BE2C (cell line): Measurements from ENCODE around the gene SLCO1B1.
"Not testable (repeated sequence)": the region's sequence is repeated elsewhere in the genome, so short reads cannot be mapped to it uniquely, and the experiment has no call there.

Source experiments
- DNase-seq: peaks from one replicate; pipeline ENCODE4 v3.0.0-alpha.2; 2020
- H3K27me3 ChIP-seq: fragments of 250-450 bp; sonication (Bioruptor Pico); 2 replicates; pipeline ENCODE4 v1.5.1; 2020; ENCODE audit warnings: mild to moderate bottlenecking
- H3K36me3 ChIP-seq: fragments of 250-450 bp; sonication (Bioruptor Pico); 2 replicates; pipeline ENCODE4 v1.5.1; 2020; ENCODE audit warnings: mild to moderate bottlenecking
- H3K4me1 ChIP-seq: fragments of 250-450 bp; sonication (Bioruptor Pico); 2 replicates; pipeline ENCODE4 v1.5.1; 2020
- H3K4me3 ChIP-seq: 2 replicates; pipeline ENCODE4 v1.5.1; 2011; ENCODE audit warnings: low read depth, low read length
- H3K9me3 ChIP-seq: fragments of 250-450 bp; sonication (Bioruptor Pico); 2 replicates; pipeline ENCODE4 v1.5.1; 2020
- TF ChIP-seq, protein P1 (sequence below): IDR thresholded peaks from 2 replicates; pipeline ENCODE4 v1.5.1; 2012; ENCODE audit warnings: mild to moderate bottlenecking, low read depth, low read length

The SLCO1B1 gene

DNA sequence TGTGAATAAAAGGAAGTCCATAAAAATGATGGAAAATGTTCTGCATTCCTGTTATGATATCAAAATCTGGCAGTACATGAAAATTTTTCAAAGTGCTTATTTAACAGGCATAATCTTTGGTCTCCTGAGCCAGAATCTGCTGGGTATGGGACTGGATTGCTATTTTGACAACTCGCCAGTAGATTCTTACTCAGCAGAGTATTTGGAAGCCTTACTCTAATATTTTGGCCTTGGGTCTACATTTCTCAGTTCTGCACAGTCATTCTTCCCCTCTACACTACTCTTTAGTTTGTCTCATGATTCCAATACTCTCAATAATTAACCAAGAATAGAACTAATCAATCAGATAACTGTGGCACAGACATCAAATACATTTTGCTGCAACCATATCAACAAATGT is 1.1 kb upstream of the SLCO1B1 start:
- Histone ChIP-seq H3K9me3 (no peaks in the 10 kb centered on the region), H3K27me3 (no peaks in the 10 kb centered on the region), H3K4me3 (no peak overlapping the region), H3K4me1 (no peaks in the 10 kb centered on the region), H3K36me3 (no peaks in the 10 kb centered on the region)
- no peak for DNase-seq
- TF ChIP-seq, protein P1, sequence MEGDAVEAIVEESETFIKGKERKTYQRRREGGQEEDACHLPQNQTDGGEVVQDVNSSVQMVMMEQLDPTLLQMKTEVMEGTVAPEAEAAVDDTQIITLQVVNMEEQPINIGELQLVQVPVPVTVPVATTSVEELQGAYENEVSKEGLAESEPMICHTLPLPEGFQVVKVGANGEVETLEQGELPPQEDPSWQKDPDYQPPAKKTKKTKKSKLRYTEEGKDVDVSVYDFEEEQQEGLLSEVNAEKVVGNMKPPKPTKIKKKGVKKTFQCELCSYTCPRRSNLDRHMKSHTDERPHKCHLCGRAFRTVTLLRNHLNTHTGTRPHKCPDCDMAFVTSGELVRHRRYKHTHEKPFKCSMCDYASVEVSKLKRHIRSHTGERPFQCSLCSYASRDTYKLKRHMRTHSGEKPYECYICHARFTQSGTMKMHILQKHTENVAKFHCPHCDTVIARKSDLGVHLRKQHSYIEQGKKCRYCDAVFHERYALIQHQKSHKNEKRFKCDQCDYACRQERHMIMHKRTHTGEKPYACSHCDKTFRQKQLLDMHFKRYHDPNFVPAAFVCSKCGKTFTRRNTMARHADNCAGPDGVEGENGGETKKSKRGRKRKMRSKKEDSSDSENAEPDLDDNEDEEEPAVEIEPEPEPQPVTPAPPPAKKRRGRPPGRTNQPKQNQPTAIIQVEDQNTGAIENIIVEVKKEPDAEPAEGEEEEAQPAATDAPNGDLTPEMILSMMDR: no peak

DNA sequence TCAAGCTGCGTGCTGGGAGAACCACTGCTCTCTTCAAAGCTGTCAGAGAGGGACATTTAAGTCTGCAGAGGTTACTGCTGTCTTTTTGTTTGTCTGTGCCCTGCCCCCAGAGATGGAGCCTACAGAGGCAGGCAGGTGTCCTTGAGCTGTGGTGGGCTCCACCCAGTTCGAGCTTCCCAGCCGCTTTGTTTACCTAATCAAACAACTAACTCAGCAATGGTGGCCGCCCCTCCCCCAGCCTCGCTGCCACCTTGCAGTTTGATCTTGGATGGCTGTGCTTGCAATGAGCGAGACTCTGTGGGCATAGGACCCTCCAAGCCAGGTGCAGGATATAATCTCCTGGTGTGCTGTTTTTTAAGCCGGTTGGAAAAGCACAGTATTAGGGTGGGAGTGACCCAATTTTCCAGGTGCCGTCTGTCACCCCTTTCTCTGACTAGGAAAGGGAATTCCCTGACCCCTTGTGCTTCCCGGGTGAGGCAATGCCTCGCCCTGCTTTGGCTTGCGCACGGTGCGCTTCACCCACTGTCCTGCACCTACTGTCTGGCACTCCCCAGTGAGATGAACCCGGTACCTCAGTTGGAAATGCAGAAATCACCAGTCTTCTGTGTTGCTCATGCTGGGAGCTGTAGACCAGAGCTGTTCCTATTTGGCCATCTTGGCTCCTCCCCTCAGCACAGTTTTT is 6.5 kb downstream of the SLCO1B1 start:
- not testable (repeated sequence) for H3K27me3 ChIP-seq, H3K4me3 ChIP-seq, H3K36me3 ChIP-seq, DNase-seq, H3K9me3 ChIP-seq, H3K4me1 ChIP-seq

DNA sequence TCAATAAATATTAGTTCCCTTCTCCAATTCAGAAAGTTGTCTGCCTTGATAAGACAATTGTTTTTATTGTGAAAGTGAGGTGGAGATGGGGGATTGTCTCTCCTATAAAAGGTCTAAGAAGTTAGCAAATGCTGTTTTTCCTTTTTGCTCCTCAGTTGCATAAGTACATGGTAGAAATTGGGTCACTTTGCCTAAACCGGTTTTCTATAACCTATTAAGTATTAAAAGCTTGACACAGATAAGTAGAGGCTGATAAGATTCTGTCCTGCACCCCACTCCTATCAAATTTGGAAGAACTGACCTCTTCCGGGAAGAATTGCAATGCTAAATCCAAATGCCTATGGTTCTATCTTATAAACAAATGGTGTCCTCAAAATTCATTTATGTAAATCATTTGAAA is 7.0 kb downstream of the SLCO1B1 start:
- Histone ChIP-seq H3K36me3 (no peaks in the 10 kb centered on the region), H3K27me3 (no peaks in the 10 kb centered on the region)
- no peak for DNase-seq

DNA sequence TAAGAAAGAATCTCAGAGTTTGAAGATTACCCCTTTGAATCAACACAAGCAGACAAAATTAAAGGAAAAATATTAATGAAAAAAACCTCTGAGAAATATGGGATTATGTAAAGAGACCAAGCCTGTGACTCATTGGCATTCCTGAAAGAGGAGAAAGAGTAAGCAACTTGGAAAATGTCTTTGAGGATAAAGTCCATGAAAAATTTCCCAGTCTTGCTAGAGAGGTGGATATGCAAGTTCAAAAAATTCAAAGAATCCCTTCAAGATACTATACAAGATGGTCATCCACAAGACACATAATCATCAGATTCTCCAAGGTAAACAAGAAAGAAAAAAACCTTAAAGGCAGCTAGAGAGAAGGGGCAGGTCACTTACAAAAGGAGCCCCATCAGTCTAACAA is 13.3 kb downstream of the SLCO1B1 start:
- Histone ChIP-seq H3K36me3 (no peaks in the 10 kb centered on the region), H3K27me3 (no peaks in the 10 kb centered on the region), H3K9me3 (no peaks in the 10 kb centered on the region), H3K4me3 (no peak overlapping the region), H3K4me1 (no peaks in the 10 kb centered on the region)
- TF ChIP-seq, protein P1: no peak
- no peak for DNase-seq

More for the DNA sequence above, 7.0 kb downstream of the SLCO1B1 start:
- H3K4me1 ChIP-seq: no peaks in the 10 kb centered on the region
- TF ChIP-seq, protein P1: no peak
- H3K9me3 ChIP-seq: no peaks in the 10 kb centered on the region
- no peak overlapping the region for H3K4me3 ChIP-seq

DNA sequence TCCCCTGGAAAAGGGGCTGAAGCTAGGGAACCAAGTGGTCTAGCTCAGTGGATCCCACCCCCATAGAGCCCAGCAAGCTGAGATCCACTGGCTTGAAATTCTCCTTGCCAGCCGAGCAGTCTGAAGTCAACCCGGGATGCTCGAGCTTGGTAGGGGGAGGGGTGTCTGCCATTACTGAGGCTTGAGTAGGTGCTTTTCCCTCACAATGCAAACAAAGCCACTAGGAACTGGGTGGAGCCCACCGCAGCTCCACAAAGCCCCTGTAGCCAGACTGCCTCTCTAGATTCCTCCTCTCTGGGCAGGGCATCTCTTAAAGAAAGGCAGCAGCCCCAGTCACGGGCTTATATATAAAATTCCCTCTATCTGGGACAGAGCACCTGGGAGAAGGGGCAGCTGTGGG is 18.9 kb downstream of the SLCO1B1 start:
- not testable (repeated sequence) for DNase-seq, H3K4me1 ChIP-seq, H3K4me3 ChIP-seq, H3K9me3 ChIP-seq, H3K36me3 ChIP-seq, H3K27me3 ChIP-seq

DNA sequence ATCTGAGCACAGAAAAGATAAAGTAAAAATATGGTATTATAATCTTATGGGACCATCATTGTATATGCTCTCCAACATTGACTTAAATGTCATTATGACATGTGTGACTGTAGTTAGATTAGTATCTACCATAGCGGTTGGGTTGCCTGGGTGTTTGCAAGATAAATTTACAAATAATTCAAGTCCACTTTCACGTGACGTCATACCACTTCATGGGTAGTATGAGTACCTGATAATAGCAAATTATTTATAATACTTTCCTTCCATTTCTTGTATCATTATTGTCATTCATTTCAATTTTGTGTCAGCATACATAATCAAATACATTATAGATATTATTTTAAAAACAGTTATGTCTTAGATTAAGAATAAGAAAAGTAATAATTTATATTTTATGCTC is 20.2 kb downstream of the SLCO1B1 start:
- TF ChIP-seq, protein P1: no peak
- H3K27me3 ChIP-seq: no peaks in the 10 kb centered on the region
- no peaks in the 10 kb centered on the region for H3K4me1 ChIP-seq
- no peak for DNase-seq
- H3K9me3 ChIP-seq: no peaks in the 10 kb centered on the region
- H3K4me3 ChIP-seq: no peak overlapping the region
- H3K36me3 ChIP-seq: no peaks in the 10 kb centered on the region

DNA sequence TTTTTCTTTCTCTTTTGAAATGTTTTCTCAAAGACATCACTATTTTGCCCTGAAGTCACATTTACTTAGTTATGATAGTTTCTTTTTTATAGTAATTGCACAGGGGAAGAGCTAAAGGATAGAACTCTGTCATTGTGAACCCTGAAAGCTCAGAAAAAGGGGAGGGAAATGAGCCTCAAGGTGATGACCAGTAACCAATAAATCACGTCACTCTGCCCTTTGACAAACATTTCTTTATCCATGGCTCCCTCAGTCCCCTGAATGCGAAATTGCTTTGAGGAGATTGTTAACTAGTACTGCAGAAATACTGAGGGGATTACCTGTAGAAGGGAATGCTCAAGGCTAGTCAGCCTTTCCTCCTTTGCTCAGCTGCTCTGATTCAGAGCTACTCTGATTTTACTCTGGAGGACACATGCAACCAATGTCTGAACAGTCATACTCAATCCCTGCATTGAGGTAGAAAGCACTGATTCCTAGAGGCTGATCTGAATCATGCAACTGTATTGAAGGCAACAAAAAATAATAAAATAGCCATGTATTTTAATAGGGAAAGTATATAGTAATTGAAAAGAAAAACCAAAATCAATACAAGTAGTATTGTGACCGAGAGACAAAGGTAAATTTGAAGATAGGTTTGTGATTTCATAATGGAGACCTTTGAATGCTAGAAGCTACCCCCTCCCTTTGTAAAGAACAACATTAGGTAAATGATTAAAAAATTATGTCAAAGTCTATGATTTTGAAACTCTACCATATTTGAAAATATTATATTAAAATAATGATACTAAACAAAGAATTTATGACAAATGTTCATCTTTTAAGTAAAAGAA is 24.7 kb downstream of the SLCO1B1 start:
- TF ChIP-seq, protein P1: no peak
- Histone ChIP-seq H3K36me3 (no peaks in the 10 kb centered on the region), H3K4me3 (no peak overlapping the region), H3K9me3 (no peaks in the 10 kb centered on the region), H3K27me3 (no peaks in the 10 kb centered on the region), H3K4me1 (no peaks in the 10 kb centered on the region)
- DNase-seq: no peak
